ENCODE data around the gene STX17. TPM values are rescaled to one million over a fixed set of nuclear protein-coding genes. Genes with fewer than 3 reads are reported as not detected.
A peak's percentile ranks its signal among the peaks of the same experiment; 100 is the strongest.

The STX17 gene
- total RNA-seq, 1 experiment from 2014 or later: 24.6 TPM

DNA sequence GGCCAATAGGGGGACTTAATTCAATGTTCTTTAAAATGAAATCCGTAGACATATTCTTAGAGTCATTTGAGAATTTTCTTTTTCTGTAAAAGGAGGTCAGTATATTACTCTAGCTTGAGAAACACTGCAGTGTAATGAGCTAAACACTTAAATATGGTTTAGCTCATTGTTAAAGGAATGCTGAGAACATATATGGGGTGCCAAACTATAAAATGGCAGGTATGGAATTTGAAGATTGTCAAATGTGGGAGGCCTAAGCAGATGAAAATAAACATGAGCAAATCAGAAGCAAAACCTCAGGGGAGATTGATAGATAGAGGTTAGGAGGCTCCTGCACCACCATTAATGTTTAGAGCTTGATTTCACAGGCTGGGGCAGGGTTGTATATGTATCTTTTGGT lies 57.9 kb downstream of the STX17 start:
- no peaks in the 10 kb centered on the region for H3K36me3 ChIP-seq (ENCODE audit: control insufficient read depth in 1 of 2, insufficient read depth in 2 of 2, low read length in 2 of 2)
- H3K9ac ChIP-seq (ENCODE audit: low read length): no peak overlapping the region
- ATAC-seq: no peak

DNA sequence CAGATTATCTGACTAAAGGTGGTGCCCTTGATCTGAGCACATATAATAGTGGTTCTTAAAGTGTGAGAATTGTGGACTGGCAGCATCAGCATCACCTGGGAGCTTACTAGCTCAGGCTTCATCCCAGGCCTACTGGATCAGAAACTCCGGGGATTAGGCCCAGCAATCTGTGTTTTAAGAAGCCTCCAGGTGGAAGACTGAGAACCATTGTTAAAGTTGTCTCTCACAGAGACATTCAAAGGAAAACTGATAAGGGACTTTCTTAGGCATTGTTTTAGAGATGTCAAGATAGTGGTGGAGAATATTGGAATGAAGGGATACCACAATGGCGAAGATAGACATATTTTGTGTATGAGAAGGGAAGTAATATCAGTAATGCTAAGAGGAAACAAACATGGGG lies 59.5 kb downstream of the STX17 start:
- POLR2A ChIA-PET: no interaction called here

More for the DNA sequence above, 57.9 kb downstream of the STX17 start:
- no peaks in the 10 kb centered on the region for H3K79me2 ChIP-seq (ENCODE audit: insufficient read depth, low read length)
- CTCF ChIA-PET: no interaction called here
- RAD21 ChIA-PET (ENCODE audit: low non-redundant PET in 1 of 2, low total read pairs in 2 of 2, uncharacterized antibody in 2 of 2, unreplicated experiment in 2 of 2): no interaction called here
- no peak overlapping the region for H3K4me3 ChIP-seq (replicated peaks in 1 of 2; ENCODE audit: low read depth in 1 of 2, low read length in 2 of 2)
- DNase-seq (ENCODE audit: low read depth, low spot score): no peak
- no peaks in the 10 kb centered on the region for H3K9me3 ChIP-seq (ENCODE audit: control insufficient read depth in 1 of 2, insufficient read depth in 1 of 2, low read depth in 1 of 2, low read length in 2 of 2)
- no TSS peak for BruUV-seq (replicated peaks)
- no peaks in the 10 kb centered on the region for H3K9me2 ChIP-seq (ENCODE audit: insufficient read depth)
- peaks cover 15 to 18% of the 10 kb centered on the region in 2 experiments for H3K4me1 ChIP-seq (ENCODE audit: control insufficient read depth in 1 of 2, insufficient read depth in 2 of 2, low read length in 2 of 2)
- no peak for TF ChIP-seq SP1 (IDR thresholded peaks at IDR 0.05; ENCODE audit: low read depth)
- no peak for TF ChIP-seq POLR2A (IDR thresholded peaks at IDR 0.05; ENCODE audit: borderline replicate concordance, extremely low read depth, insufficient read depth, insufficient read length)
- no peaks in the 10 kb centered on the region for H3K27me3 ChIP-seq (ENCODE audit: insufficient read depth, low read length)
- intact Hi-C loops (cut with micrococcal nuclease): loop anchor here (10.0 kb wide), 1 partner anchor 140 kb away; the partner anchor contains the start of gene NR4A3
- no peak overlapping the region for H2AFZ ChIP-seq (ENCODE audit: low read depth, low read length, poor library complexity, severe bottlenecking)
- H4K20me1 ChIP-seq (ENCODE audit: insufficient read depth): no peaks in the 10 kb centered on the region
- POLR2A ChIA-PET: no interaction called here
- H3K27ac ChIP-seq (ENCODE audit: low read depth, low read length): no peak overlapping the region
- no peak overlapping the region for H3K4me2 ChIP-seq (ENCODE audit: low read length)

More for the DNA sequence above, 59.5 kb downstream of the STX17 start:
- no peaks in the 10 kb centered on the region for H3K27me3 ChIP-seq (ENCODE audit: insufficient read depth, low read length)
- no peak overlapping the region for H2AFZ ChIP-seq (ENCODE audit: low read depth, low read length, poor library complexity, severe bottlenecking)
- H4K20me1 ChIP-seq (ENCODE audit: insufficient read depth): no peaks in the 10 kb centered on the region
- H3K27ac ChIP-seq (ENCODE audit: low read depth, low read length): no peak overlapping the region; the same call in 1 of the 2 replicates
- H3K36me3 ChIP-seq (ENCODE audit: control insufficient read depth in 1 of 2, insufficient read depth in 2 of 2, low read length in 2 of 2): no peaks in the 10 kb centered on the region
- peak overlapping the region; percentile 45; the same call in 1 of the 2 replicates for H3K4me2 ChIP-seq (ENCODE audit: low read length)
- intact Hi-C loops (cut with micrococcal nuclease): loop anchor here (10.0 kb wide), 1 partner anchor 141 kb away; the partner anchor contains the start of gene NR4A3
- no peaks in the 10 kb centered on the region for H3K9me3 ChIP-seq (ENCODE audit: control insufficient read depth in 1 of 2, insufficient read depth in 1 of 2, low read depth in 1 of 2, low read length in 2 of 2)
- ATAC-seq (no peak; the same call in 1 of the 2 replicates), DNase-seq (ENCODE audit: low read depth, low spot score) (no peak)
- no TSS peak for BruUV-seq (replicated peaks)
- no peak overlapping the region for H3K9ac ChIP-seq (ENCODE audit: low read length)
- RAD21 ChIA-PET (ENCODE audit: low non-redundant PET in 1 of 2, low total read pairs in 2 of 2, uncharacterized antibody in 2 of 2, unreplicated experiment in 2 of 2): no interaction called here
- TF ChIP-seq, protein P1, sequence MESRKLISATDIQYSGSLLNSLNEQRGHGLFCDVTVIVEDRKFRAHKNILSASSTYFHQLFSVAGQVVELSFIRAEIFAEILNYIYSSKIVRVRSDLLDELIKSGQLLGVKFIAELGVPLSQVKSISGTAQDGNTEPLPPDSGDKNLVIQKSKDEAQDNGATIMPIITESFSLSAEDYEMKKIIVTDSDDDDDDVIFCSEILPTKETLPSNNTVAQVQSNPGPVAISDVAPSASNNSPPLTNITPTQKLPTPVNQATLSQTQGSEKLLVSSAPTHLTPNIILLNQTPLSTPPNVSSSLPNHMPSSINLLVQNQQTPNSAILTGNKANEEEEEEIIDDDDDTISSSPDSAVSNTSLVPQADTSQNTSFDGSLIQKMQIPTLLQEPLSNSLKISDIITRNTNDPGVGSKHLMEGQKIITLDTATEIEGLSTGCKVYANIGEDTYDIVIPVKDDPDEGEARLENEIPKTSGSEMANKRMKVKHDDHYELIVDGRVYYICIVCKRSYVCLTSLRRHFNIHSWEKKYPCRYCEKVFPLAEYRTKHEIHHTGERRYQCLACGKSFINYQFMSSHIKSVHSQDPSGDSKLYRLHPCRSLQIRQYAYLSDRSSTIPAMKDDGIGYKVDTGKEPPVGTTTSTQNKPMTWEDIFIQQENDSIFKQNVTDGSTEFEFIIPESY (IDR thresholded peaks at IDR 0.05; ENCODE audit: extremely low read depth, insufficient replicate concordance, low read length): no peak
- TF ChIP-seq ELF1 (IDR thresholded peaks at IDR 0.05; ENCODE audit: borderline replicate concordance, low read depth): no peak
- TF ChIP-seq ZFX (IDR thresholded peaks at IDR 0.05): no peak
- no peak for TF ChIP-seq SP1 (IDR thresholded peaks at IDR 0.05; ENCODE audit: low read depth)
- TF ChIP-seq, protein P2, sequence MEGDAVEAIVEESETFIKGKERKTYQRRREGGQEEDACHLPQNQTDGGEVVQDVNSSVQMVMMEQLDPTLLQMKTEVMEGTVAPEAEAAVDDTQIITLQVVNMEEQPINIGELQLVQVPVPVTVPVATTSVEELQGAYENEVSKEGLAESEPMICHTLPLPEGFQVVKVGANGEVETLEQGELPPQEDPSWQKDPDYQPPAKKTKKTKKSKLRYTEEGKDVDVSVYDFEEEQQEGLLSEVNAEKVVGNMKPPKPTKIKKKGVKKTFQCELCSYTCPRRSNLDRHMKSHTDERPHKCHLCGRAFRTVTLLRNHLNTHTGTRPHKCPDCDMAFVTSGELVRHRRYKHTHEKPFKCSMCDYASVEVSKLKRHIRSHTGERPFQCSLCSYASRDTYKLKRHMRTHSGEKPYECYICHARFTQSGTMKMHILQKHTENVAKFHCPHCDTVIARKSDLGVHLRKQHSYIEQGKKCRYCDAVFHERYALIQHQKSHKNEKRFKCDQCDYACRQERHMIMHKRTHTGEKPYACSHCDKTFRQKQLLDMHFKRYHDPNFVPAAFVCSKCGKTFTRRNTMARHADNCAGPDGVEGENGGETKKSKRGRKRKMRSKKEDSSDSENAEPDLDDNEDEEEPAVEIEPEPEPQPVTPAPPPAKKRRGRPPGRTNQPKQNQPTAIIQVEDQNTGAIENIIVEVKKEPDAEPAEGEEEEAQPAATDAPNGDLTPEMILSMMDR (IDR thresholded peaks at IDR 0.05 in 2 of 3, conservative IDR thresholded peaks at IDR 0.05 in 1 of 3; ENCODE audit: borderline replicate concordance in 1 of 3, insufficient read depth in 1 of 3, low read depth in 2 of 3, low read length in 2 of 3): no peak
- TF ChIP-seq, protein P3, sequence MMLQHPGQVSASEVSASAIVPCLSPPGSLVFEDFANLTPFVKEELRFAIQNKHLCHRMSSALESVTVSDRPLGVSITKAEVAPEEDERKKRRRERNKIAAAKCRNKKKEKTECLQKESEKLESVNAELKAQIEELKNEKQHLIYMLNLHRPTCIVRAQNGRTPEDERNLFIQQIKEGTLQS (IDR thresholded peaks at IDR 0.05): no peak
- CTCF ChIA-PET: no interaction called here
- H3K4me3 ChIP-seq (replicated peaks in 1 of 2; ENCODE audit: low read depth in 1 of 2, low read length in 2 of 2): no peak overlapping the region
- H3K9me2 ChIP-seq (ENCODE audit: insufficient read depth): no peaks in the 10 kb centered on the region
- peaks cover 15 to 18% of the 10 kb centered on the region in 2 experiments for H3K4me1 ChIP-seq (ENCODE audit: control insufficient read depth in 1 of 2, insufficient read depth in 2 of 2, low read length in 2 of 2)
- H3K79me2 ChIP-seq (ENCODE audit: insufficient read depth, low read length): no peaks in the 10 kb centered on the region
